SK-N-SH treated with all-trans-retinoic acid at 6 μM for 48 hours (cell line): ENCODE results near the gene PGM1.

ENCODE experiments used
- ATAC-seq: fragments of 200-7000 bp; cut with Tn5 transposase; 3 replicates; pipeline ENCODE4 v1.9.1; 2020; ENCODE audit warnings: mild to moderate bottlenecking, moderate library complexity
- ARNTL ChIP-seq: fragments of 450-650 bp; formaldehyde crosslinking; IDR thresholded peaks from 2 replicates; pipeline ENCODE4 v1.5.0; 2020; ENCODE audit warnings: low read depth, mild to moderate bottlenecking, moderate library complexity, borderline replicate concordance
- BACH2 ChIP-seq: fragments of 250-450 bp; sonication (Bioruptor Pico); IDR thresholded peaks from 2 replicates; pipeline ENCODE4 v1.9.0; 2021; ENCODE audit warnings: mild to moderate bottlenecking, borderline replicate concordance
- CREB5 ChIP-seq: fragments of 250-450 bp; sonication (Bioruptor Pico); IDR thresholded peaks from 2 replicates; pipeline ENCODE4 v1.5.1; 2020; ENCODE audit warnings: low read depth, mild to moderate bottlenecking, moderate library complexity
- ISL1 ChIP-seq: fragments of 250-450 bp; sonication (Bioruptor Pico); IDR thresholded peaks from 2 replicates; pipeline ENCODE4 v2.1.2; 2022; ENCODE audit warnings: mild to moderate bottlenecking, moderate library complexity
- OSR1 ChIP-seq: fragments of 250-450 bp; sonication (Bioruptor Pico); IDR thresholded peaks from 2 replicates; pipeline ENCODE4 v1.8.0; 2022; ENCODE audit warnings: moderate library complexity, mild to moderate bottlenecking, inconsistent platforms
- PATZ1 ChIP-seq: fragments of 250-450 bp; sonication (Bioruptor Pico); IDR thresholded peaks from 2 replicates; pipeline ENCODE4 v1.8.0; 2020; ENCODE audit warnings: mild to moderate bottlenecking, moderate library complexity, borderline replicate concordance
- POU6F1 ChIP-seq: fragments of 250-450 bp; sonication (Bioruptor Pico); IDR thresholded peaks from 2 replicates; pipeline ENCODE4 v1.8.0; 2021; ENCODE audit warnings: low read depth, mild to moderate bottlenecking, moderate library complexity, borderline replicate concordance
- PPARA ChIP-seq: fragments of 250-450 bp; sonication (Bioruptor Pico); IDR thresholded peaks from 2 replicates; pipeline ENCODE4 v1.5.0; 2020; ENCODE audit warnings: mild to moderate bottlenecking, borderline replicate concordance
- RARB ChIP-seq: fragments of 250-450 bp; sonication (Bioruptor Pico); IDR thresholded peaks from 2 replicates; pipeline ENCODE4 v1.8.0; 2021; ENCODE audit warnings: mild to moderate bottlenecking, moderate library complexity
- SNAI2 ChIP-seq: fragments of 250-450 bp; sonication (Bioruptor Pico); IDR thresholded peaks from 2 replicates; pipeline ENCODE4 v1.5.0; 2020; ENCODE audit warnings: mild to moderate bottlenecking, moderate library complexity
- TCF4 ChIP-seq: fragments of 250-450 bp; sonication (Bioruptor Pico); IDR thresholded peaks from 2 replicates; pipeline ENCODE4 v1.8.0; 2021; ENCODE audit warnings: mild to moderate bottlenecking, moderate library complexity, borderline replicate concordance
- TOX ChIP-seq: fragments of 250-450 bp; sonication (Bioruptor Pico); IDR thresholded peaks from 2 replicates; pipeline ENCODE4 v1.8.0; 2021; ENCODE audit warnings: mild to moderate bottlenecking, moderate library complexity, borderline replicate concordance
- TSHZ2 ChIP-seq: fragments of 250-450 bp; sonication (Bioruptor Pico); IDR thresholded peaks from 2 replicates; pipeline ENCODE4 v1.5.0; 2020; ENCODE audit warnings: mild to moderate bottlenecking, moderate library complexity
- ZC3H10 ChIP-seq: fragments of 250-450 bp; sonication (Bioruptor Pico); IDR thresholded peaks from 2 replicates; pipeline ENCODE4 v1.5.1; 2021; ENCODE audit warnings: mild to moderate bottlenecking, moderate library complexity
- ZFP3 ChIP-seq: fragments of 250-450 bp; sonication (Bioruptor Pico); IDR thresholded peaks from 2 replicates; pipeline ENCODE4 v1.5.0; 2020; ENCODE audit warnings: mild to moderate bottlenecking, moderate library complexity
- ZFP30 ChIP-seq: fragments of 450-650 bp; formaldehyde crosslinking; IDR thresholded peaks from 2 replicates; pipeline ENCODE4 v1.5.0; 2022; ENCODE audit warnings: mild to moderate bottlenecking, moderate library complexity
- ZNF565 ChIP-seq: fragments of 450-650 bp; formaldehyde crosslinking; conservative IDR thresholded peaks from 2 replicates; pipeline ENCODE4 v1.5.0; 2020; ENCODE audit warnings: low read depth, mild to moderate bottlenecking, moderate library complexity
- ZNF70 ChIP-seq: fragments of 450-650 bp; formaldehyde crosslinking; IDR thresholded peaks from 2 replicates; pipeline ENCODE4 v1.5.0; 2020; ENCODE audit warnings: mild to moderate bottlenecking, moderate library complexity
- ZNF8 ChIP-seq: fragments of 450-650 bp; formaldehyde crosslinking; IDR thresholded peaks from 2 replicates; pipeline ENCODE4 v1.5.0; 2020; ENCODE audit warnings: mild to moderate bottlenecking, moderate library complexity

PGM1 gene

GRCh38 chr1:63593303-63593885 is at the start of gene PGM1:
TSS of gene PGM1 (plus strand) at chr1:63593411. CDS start at chr1:63593489, 78 bp downstream.
- peak; percentile 94 for ATAC-seq

GRCh38 chr1:63545780-63546179 is 47.4 kb upstream of the PGM1 start:
- no peak for TF ChIP-seq ISL1 (CRISPR knock-in tag)
- no peak for TF ChIP-seq ZFP30 (CRISPR knock-in tag)
- TF ChIP-seq TOX (CRISPR knock-in tag) = no peak
- no peak for TF ChIP-seq ZFP3 (CRISPR knock-in tag)
- TF ChIP-seq RARB (CRISPR knock-in tag) = no peak
- no peak for TF ChIP-seq POU6F1 (CRISPR knock-in tag)
- no peak for TF ChIP-seq ZNF8
- TF ChIP-seq TCF4 (CRISPR knock-in tag) = no peak
- no peak for TF ChIP-seq CREB5 (CRISPR knock-in tag)
- no peak for TF ChIP-seq ZNF565 (CRISPR knock-in tag)
- TF ChIP-seq ZNF70 (CRISPR knock-in tag) = no peak
- TF ChIP-seq ZC3H10 (CRISPR knock-in tag) = no peak
- TF ChIP-seq BACH2 = no peak
- TF ChIP-seq, all 23 proteins: peak for 0
- ATAC-seq = no peak

More at GRCh38 chr1:63593303-63593885, at the start of gene PGM1:
- TF ChIP-seq TCF4 (CRISPR knock-in tag) (no peak), ZNF8 (peak; percentile 85)

GRCh38 chr1:63547621-63548294 is 45.5 kb upstream of the PGM1 start:
- no peak for TF ChIP-seq TOX (CRISPR knock-in tag)
- no peak for TF ChIP-seq BACH2
- TF ChIP-seq ARNTL (CRISPR knock-in tag) = no peak
- TF ChIP-seq ZFP30 (CRISPR knock-in tag) = no peak
- no peak for TF ChIP-seq PATZ1
- TF ChIP-seq TCF4 (CRISPR knock-in tag) = no peak
- no peak for TF ChIP-seq SNAI2 (CRISPR knock-in tag)
- TF ChIP-seq OSR1 (CRISPR knock-in tag) = no peak
- TF ChIP-seq ZFP3 (CRISPR knock-in tag) = no peak
- TF ChIP-seq ZNF70 (CRISPR knock-in tag) = no peak
- TF ChIP-seq TSHZ2 (CRISPR knock-in tag) = no peak
- no peak for TF ChIP-seq ZNF565 (CRISPR knock-in tag)
- TF ChIP-seq POU6F1 (CRISPR knock-in tag) = no peak
- TF ChIP-seq ZNF8 = no peak
- no peak for TF ChIP-seq PPARA (CRISPR knock-in tag)
- no peak for ATAC-seq
